ENCODE measurements around the gene KCNT1. TPM values are rescaled to one million over a fixed set of nuclear protein-coding genes. Genes with fewer than 3 reads are reported as not detected.
A peak's percentile ranks its signal among the peaks of the same experiment; 100 is the strongest.
"Not testable (repeated sequence)": the region's sequence is repeated elsewhere in the genome, so short reads cannot be mapped to it uniquely, and the experiment has no call there.

The KCNT1 gene
- total and polyA plus RNA-seq, 11 donors: 0.21 to 7.4 (median 1.9) TPM

DNA sequence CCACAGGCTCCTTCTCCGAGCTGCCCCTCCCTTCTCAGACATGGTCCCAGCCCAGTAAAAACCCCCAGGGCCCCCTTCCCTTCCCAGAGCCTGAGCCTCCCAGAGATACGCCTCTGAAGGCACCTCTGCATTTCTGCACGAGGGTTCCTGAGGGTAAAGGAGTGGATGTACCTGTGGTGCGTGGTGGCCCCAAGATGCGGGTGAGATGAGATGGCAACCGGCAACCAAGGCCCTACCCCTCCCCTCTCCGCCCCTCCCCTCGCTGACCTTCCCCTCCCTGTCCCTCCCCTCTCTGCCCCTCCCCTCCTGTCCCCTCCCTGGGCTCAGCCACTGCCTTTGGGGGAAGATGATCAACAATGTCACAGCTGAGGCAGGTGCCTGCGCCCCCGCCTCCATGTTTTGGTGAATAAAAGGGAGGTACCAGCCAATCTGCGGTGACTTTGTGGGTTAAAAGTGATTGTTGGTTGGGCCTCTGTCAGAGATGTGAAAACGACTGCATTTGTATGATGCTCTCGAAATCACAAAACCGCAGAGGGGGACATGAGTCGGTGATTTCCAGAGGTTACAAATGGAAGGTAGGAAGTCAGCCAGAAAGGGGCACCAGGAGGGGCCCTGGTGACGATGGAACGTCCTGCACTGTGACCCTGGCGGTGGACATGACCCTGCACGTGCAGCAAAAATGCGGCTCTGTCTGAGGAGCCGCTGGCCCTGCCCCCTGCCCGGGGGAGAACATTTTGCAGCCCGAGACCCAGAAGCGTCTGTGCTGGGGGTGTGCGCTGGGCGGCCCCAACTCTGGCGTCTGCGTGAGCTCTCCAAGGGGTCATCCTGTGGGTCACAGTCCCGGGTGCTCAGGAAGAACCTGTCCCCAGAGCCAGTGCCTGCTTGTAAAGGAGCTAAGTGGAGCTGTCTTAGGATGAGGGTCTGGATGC, 35.2 kb upstream of the KCNT1 start:
- H3K4me3 ChIP-seq: no peak overlapping the region
- intact Hi-C loops (cut with DNase I): no loop called here
- TF ChIP-seq CTCF (IDR thresholded peaks at IDR 0.05) (no peak), POLR2A (IDR thresholded peaks at IDR 0.05) (no peak)
- peaks cover 0 to 5% (median 0%) of the 10 kb centered on the region in 12 donors for H3K4me1 ChIP-seq
- peaks cover 0 to 27% (median 0%) of the 10 kb centered on the region in 9 donors for H3K27me3 ChIP-seq
- H3K36me3 ChIP-seq: no peaks in the 10 kb centered on the region
- DNase-seq: no peak
- no peak for ATAC-seq
- H3K27ac ChIP-seq: no peak overlapping the region
- WGBS, 4 donors: 64 to 73% (median 71%) methylated on average over 27 to 29 of the region's 29 CpGs
- H3K9me3 ChIP-seq: no peaks in the 10 kb centered on the region

DNA sequence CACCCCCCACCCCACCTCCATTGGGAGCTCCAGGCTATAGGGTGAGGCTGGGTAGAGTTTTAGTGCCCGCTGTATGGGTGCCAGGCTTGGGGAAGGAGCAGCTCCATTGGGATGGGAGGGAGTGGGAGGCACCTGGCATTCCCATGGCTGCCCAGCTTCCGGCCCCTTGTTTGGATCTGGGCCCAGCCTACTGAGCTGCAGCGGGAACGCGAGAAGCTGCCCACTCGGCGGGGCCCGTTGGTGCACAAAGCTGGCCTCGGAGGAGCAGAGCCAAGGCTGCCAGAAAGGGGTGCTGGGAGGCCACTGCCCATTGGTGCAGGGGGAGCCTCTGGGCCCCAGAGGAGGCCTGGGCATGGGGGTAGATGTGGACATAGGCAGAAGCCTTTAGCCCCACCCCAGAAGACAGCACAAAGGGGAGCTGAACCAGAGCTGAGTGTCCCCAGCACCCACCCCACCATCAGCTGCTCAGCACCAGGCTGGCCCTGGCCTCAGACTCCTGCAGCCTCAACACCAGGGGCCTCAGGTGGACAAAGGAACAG, 34.5 kb upstream of the KCNT1 start:
- WGBS, 4 donors: 73 to 79% (median 78%) methylated on average over 8 to 9 of the region's 9 CpGs

GRCh38 chr9:135669018-135669417, 33.0 kb upstream of the KCNT1 start:
- H3K27me3 ChIP-seq: peaks cover 0 to 25% (median 0%) of the 10 kb centered on the region in 9 donors
- H3K4me1 ChIP-seq; intact Hi-C loops (cut with DNase I); H3K36me3 ChIP-seq; H3K4me3 ChIP-seq; H3K9me3 ChIP-seq; ATAC-seq; H3K27ac ChIP-seq; DNase-seq: not testable (repeated sequence)
- 87 to 91% (median 89%) methylated on average over 5 of the region's 5 CpGs for WGBS, 4 donors

More for the DNA sequence above, 34.5 kb upstream of the KCNT1 start:
- TF ChIP-seq POLR2A (IDR thresholded peaks at IDR 0.05) (no peak), CTCF (IDR thresholded peaks at IDR 0.05) (no peak)
- intact Hi-C loops (cut with DNase I): no loop called here
- no peak overlapping the region for H3K27ac ChIP-seq
- H3K27me3 ChIP-seq: peaks cover 0 to 25% (median 0%) of the 10 kb centered on the region in 9 donors
- no peak for ATAC-seq
- no peak for DNase-seq
- no peaks in the 10 kb centered on the region for H3K9me3 ChIP-seq
- peaks cover 0 to 5% (median 0%) of the 10 kb centered on the region in 12 donors for H3K4me1 ChIP-seq
- H3K36me3 ChIP-seq: no peaks in the 10 kb centered on the region
- H3K4me3 ChIP-seq: no peak overlapping the region

DNA sequence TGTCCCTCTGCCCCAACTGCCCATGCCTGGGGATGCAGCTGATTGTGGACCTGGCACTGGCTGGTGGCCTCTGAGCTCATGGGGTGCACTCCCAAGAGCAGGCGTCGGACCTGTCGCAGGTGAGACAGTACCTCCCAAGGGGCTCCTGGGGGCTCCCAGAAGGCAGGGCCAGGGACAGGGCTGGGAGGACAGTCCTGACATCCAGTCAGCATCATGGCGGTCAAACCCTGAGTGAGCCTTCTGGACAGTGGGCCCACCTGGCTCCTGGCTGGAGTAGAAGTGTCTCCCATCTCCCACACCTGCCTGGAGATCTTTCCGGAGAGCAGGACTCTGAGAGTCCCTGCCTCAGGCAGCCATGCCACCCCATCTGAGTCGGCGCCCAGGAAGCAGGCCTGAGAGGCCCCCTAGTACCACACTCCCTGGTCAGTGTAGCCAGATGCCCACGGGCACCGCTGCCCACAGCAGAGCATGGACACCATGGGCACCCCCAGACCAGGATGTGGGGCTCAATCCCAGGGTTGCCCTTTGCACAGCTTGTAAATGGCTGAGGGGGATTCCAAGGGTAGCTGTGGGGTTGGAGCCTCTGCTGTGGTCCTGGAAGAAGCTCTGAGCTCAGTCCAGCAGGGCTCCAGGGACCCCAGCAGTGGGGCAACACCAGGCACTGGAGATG, 32.2 kb upstream of the KCNT1 start:
- H3K4me3 ChIP-seq: no peak overlapping the region
- ATAC-seq (no peak), DNase-seq (peak in 2 of 5 donors; percentile 14 to 44)
- no peak overlapping the region for H3K27ac ChIP-seq
- no peaks in the 10 kb centered on the region for H3K36me3 ChIP-seq
- intact Hi-C loops (cut with DNase I): no loop called here
- H3K27me3 ChIP-seq: peaks cover 0 to 23% (median 0%) of the 10 kb centered on the region in 9 donors
- no peaks in the 10 kb centered on the region for H3K9me3 ChIP-seq
- H3K4me1 ChIP-seq: no peaks in the 10 kb centered on the region
- TF ChIP-seq POLR2A (IDR thresholded peaks at IDR 0.05) (no peak), CTCF (IDR thresholded peaks at IDR 0.05) (no peak)
- 88 to 97% (median 95%) methylated on average over 3 to 9 of the region's 9 CpGs for WGBS, 4 donors
